Activated CD8-positive, alpha-beta memory T cell treated with anti-CD3 and anti-CD28 coated beads for 48 hours (primary cell): ENCODE data around the gene RPS24.

Experiments
- DNase-seq, 3 experiments: peaks; one replicate each; pipeline ENCODE4 v3.0.0-alpha.2; 2020; ENCODE audit warnings: low read depth in 2 of 3, low spot score in 2 of 3

RPS24 gene

GRCh38 chr10:78025685-78026364 is 7.8 kb upstream of the RPS24 start:
- no peak for DNase-seq

- no peak for DNase-seq
Observed at GRCh38 chr10:78028438-78029268, 5.0 kb upstream of the RPS24 start.

DNA sequence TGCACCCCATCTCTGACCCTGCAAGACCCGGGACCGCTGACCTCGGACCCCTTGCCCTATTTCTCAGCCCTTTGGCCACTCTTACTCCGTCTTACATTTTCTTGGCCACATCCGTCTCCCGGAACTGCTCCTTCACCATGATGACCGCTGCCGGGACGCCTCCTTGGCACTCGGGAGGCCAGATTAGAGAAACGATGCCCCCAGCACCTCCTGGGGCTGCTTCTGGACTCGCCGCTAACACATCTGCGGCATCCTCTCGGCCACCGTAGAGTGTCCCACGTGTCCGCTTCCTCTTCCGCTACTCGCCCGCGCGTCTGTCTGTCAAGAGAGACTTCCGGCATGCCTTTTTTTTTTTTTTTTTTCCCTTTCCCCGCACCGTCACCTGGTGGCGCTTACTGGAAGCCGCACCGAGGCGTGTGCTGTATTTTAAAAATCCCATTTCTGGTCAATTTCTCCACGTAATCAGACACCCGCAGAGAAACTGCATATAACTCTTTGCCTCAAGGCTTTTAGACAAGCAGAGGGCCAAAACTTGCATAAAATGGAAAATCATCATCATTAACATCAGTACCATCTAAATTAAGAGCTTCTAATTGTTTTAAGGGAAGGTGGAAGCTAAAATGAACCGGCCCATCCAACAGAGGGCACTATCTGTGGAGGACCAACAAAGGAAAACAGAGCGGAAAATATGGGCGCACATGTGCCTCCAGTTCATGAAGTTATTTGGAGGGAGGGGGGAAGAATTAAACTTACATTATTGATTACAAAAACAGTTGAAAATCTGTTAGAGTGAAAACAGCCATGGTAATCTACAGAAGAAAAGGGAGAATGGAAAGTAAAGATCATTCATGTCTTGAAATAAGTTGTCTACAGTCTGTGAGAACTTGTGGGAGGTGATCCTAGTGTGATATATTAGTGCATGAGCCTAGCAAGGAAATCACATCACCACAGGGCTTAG is 4.1 kb upstream of the RPS24 start, which contains the start of gene POLR3A:
Gene POLR3A, minus strand, starts transcription at position 247 of the 958 bp plus-strand sequence. Its CDS starts 108 bp downstream, at position 139.
- peak; percentile 61 to 82 (median 80) for DNase-seq

DNA sequence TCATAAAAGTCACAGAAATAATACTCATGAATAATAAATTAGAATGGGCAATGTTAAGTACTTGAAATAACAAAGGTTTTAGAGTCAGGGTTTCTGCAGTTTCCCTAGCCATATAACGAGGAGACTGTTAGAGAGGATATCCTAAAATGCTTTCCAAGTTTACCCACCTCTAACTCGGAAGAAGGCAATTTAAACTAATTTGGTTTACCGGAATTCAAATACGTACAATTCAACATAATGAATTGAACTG is 351 bp upstream of the RPS24 start:
- no peak for DNase-seq

DNA sequence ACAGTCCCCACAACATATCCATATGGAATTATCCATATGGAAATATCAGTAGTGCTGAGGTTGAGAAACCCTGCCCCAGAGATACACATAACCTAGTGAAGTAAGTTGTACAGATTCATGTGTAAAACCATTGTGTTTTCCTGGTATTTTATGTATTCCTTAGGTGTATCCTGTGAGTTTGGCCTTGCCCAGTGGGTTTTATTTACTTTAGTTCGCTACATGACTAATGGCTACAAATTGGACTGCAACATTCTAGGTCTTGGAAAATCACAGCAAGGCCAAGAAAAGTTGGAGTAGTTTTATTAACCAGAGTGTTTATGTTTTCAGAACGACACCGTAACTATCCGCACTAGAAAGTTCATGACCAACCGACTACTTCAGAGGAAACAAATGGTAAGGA is 1.4 kb downstream of the RPS24 start:
- no peak for DNase-seq

GRCh38 chr10:78035437-78035836 is 1.8 kb downstream of the RPS24 start:
- no peak for DNase-seq

DNA sequence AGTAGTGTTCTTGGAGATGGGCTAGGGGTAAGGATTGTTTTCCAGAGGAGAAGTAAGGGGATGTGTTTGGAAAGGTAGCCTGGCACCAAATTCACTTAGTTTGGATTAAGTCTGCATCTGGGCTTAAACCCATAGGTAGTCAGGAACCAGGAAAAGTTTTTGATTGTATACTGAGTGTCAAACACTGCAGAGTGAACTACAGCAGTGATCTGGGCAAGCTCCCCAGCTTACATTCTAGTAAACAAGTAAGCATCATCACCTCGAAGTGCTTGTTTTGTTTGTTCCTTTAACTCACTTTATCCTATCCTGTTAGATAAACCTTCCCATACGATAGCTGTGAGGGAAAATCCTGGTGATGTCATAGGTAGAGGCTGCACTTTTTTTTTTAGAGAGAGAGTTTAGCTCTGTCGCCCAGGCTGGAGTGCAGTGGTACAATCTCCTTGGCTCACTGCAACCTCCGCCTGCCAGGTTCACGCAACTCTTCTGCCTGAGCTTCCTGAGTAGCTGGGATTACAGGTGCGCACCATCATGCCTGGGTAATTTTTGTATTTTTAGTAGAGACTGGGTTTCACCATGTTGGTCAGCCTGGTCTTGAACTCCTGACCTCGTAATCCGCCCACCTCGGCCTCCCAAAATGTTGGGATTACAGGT is 2.4 kb downstream of the RPS24 start:
- no peak for DNase-seq

- DNase-seq, result no peak
Observed at GRCh38 chr10:78038105-78038504, 4.4 kb downstream of the RPS24 start.

GRCh38 chr10:78038791-78039547 is 5.3 kb downstream of the RPS24 start:
- no peak for DNase-seq

- no peak for DNase-seq
Observed at GRCh38 chr10:78039743-78040142, 6.1 kb downstream of the RPS24 start.

GRCh38 chr10:78041170-78042057 is 7.8 kb downstream of the RPS24 start:
- DNase-seq, result no peak

DNA sequence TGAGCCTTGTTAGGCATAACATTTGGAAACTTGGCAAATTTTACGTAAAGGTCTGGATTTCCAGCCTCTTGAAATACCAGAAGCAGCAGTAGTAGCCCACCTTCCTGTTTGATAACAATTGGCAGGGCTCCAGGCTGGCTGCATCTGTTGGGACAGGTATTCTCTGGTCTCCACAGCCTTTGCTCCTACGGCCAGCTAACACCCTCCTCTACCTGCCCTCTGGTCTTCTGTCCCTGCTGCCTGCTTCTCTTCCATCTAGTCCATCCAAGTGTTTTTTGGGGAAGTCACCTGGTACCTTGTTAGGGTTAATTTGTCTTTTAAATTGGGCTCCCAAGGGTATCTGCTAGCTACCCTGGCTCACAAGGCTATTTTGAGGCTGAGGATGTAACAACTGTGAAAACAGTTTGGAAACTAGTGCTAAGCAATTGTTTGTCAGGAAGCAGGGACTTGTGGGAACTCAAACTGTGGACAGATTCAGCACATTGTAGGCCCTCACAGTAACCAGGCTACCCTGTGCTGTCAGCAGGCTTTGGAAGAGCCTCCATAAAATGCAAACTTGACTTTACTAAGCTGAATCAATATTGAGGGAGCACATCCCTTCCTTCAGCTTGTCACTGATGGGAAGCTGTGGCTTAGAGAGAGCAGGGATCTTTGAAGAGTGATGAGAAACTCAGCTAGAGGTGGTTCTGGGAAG is 8.5 kb downstream of the RPS24 start:
- no peak for DNase-seq

DNA sequence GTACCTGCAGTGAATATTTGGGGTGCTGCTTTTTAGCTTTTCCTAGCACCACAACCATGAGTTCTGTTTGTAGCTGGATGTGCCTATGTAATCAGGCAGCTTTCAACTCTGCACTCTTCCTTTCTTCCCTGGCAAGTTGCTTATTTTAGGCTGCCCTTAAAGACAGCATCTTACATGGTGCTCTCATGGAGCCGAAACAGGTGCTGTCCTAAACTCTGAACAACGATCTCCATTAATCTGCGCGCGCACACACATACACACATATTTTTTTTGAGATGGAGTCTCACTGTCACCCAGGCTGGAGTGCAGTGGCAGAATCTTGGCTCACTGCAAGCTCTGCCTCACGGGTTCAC is 9.1 kb downstream of the RPS24 start:
- no peak for DNase-seq

- no peak for DNase-seq
Observed at GRCh38 chr10:78044179-78044578, 10.5 kb downstream of the RPS24 start.

DNA sequence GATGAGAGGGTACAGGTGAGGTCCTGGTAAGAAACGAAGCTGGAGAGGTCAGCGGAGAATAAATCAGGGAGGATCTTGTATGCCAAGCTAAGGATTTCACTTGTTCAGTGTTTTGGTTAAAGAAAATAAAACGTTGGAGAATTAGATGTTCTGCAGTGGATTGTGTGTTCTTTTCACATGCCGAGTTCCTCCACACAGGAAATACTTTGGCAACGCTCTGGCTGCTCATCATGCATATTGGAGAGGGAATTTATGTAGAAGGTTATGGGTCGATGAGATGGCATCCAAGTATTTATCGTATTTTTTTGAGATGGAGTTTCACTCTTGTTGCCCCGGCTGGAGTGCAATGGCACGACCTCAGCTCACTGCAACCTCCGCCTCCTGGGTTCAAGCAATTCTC is 11.0 kb downstream of the RPS24 start:
- DNase-seq, result no peak

DNA sequence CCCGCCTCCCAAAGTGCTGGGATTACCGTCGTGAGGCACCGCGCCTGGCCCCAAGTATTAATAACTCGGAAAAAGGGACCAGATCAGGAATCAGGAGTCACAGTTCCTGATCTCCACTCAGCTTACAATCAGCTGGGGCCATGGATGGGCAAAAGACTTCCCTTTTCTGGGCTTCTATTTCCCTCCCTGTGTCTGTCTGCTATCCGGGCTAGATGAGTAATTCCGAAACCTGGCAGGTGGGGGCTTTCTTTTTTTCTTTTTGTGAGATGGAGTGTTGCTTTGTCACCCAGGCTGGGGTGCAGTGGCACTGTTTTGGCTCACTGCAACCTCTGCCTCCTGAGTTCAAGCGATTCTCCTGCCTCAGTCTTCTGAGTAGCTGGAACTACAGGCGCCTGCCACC is 11.6 kb downstream of the RPS24 start:
- DNase-seq, result no peak

DNA sequence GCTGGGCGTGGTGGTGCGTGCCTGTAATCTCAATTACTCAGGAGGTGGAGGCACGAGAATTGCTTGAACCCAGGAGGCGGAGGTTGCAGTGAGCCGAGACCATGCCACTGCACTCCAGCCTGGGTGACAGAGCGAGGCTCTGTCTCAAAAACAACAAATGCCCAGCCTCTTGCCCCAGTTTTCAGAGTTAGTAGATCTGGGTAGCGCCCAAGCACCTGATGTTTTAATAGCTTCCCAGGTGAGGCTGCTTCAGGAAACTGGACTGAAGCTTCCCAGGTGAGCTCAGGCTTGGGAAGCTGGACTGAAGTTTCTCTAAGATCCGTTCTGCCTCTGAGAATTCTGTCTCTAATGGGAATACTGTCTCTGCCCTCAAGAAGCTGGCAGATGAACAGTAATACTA is 12.2 kb downstream of the RPS24 start:
- DNase-seq, result no peak

DNA sequence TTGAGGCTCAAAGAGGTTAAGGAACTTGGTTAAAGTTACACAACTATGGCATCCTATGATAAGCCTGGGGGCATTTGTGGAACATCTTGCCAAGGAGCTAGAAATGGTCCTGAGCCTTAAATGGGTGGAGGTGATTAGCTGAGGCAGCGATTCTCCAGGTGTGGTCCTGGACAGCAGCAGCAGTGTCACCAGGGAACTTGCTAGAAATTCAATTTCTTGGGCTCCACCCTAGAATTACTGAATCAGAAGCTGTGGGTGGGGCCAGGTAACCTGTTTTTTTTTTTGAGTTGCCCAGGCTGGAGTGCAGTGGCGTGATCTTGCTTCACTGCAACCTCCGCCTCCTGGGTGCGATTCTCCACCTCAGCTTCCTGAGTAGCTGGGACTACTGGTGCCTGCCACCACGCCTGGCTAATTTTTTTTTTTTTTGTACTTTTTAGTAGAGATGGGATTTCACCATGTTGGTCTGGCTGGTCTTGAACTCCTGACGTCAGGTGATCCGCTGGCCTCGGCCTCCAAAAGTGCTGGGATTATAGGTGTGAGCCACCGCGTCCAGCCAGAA is 13.1 kb downstream of the RPS24 start:
- no peak for DNase-seq
